EH (cell line): ENCODE results near the gene DDX27.
"Not testable (repeated sequence)": the region's sequence is repeated elsewhere in the genome, so short reads cannot be mapped to it uniquely, and the experiment has no call there.

ENCODE experiments used
- DNase-seq: peaks from one replicate; pipeline ENCODE4 v3.0.0-alpha.2; 2015; ENCODE audit warnings: low read depth

The DDX27 gene

GRCh38 chr20:49207076-49207475, 12.1 kb upstream of the DDX27 start:
- no peak for DNase-seq

GRCh38 chr20:49210101-49210756, 9.0 kb upstream of the DDX27 start:
- peak; percentile 27 for DNase-seq

GRCh38 chr20:49210757-49211110, 8.5 kb upstream of the DDX27 start:
- no peak for DNase-seq

GRCh38 chr20:49214571-49214970, 4.6 kb upstream of the DDX27 start:
- no peak for DNase-seq

- DNase-seq, result no peak
Observed at GRCh38 chr20:49215232-49215631, 4.0 kb upstream of the DDX27 start.

- peak; percentile 88 for DNase-seq
Observed at GRCh38 chr20:49216991-49217578, 2.1 kb upstream of the DDX27 start.

GRCh38 chr20:49218739-49219090, 501 bp upstream of the DDX27 start:
- not testable (repeated sequence) for DNase-seq

GRCh38 chr20:49219924-49220831, 962 bp downstream of the DDX27 start:
- no peak for DNase-seq

GRCh38 chr20:49225896-49226295, 6.7 kb downstream of the DDX27 start:
- DNase-seq, result no peak

GRCh38 chr20:49228676-49229075, 9.5 kb downstream of the DDX27 start:
- DNase-seq, result no peak

GRCh38 chr20:49229381-49229780, 10.2 kb downstream of the DDX27 start:
- no peak for DNase-seq

GRCh38 chr20:49230021-49230420, 10.8 kb downstream of the DDX27 start:
- DNase-seq, result no peak

- peak; percentile 60 for DNase-seq
Observed at GRCh38 chr20:49230561-49231133, 11.4 kb downstream of the DDX27 start.

GRCh38 chr20:49231471-49231870, 12.3 kb downstream of the DDX27 start:
- no peak for DNase-seq

- DNase-seq, result no peak
Observed at GRCh38 chr20:49233226-49233625, 14.0 kb downstream of the DDX27 start.

- DNase-seq, result no peak
Observed at GRCh38 chr20:49234831-49235230, 15.6 kb downstream of the DDX27 start.

- DNase-seq, result no peak
Observed at GRCh38 chr20:49236301-49236700, 17.1 kb downstream of the DDX27 start.

GRCh38 chr20:49237531-49237930, 18.3 kb downstream of the DDX27 start:
- no peak for DNase-seq

- peak; percentile 70 for DNase-seq
Observed at GRCh38 chr20:49245921-49246740, 26.9 kb downstream of the DDX27 start.

GRCh38 chr20:49247169-49247723, 28.0 kb downstream of the DDX27 start:
- no peak for DNase-seq

GRCh38 chr20:49247792-49248191, 28.6 kb downstream of the DDX27 start:
- no peak for DNase-seq

GRCh38 chr20:49248301-49248700, 29.1 kb downstream of the DDX27 start:
- no peak for DNase-seq
